WI38 (cell line): ENCODE data around the gene GPHN.
"Not testable (repeated sequence)": the region's sequence is repeated elsewhere in the genome, so short reads cannot be mapped to it uniquely, and the experiment has no call there.

ENCODE experiments used
- H3K4me3 ChIP-seq: 2 replicates; pipeline ENCODE4 v1.5.1; 2011; ENCODE audit warnings: low read depth, mild to moderate bottlenecking, control low read depth, low read length
- TF ChIP-seq, protein P1 (sequence below): IDR thresholded peaks from 2 replicates; pipeline ENCODE4 v1.5.1; 2012; ENCODE audit warnings: low read depth, mild to moderate bottlenecking, control low read depth, low read length

GPHN gene

GRCh38 chr14:66824251-66824650 is 316.3 kb downstream of the GPHN start:
- TF ChIP-seq, protein P1, sequence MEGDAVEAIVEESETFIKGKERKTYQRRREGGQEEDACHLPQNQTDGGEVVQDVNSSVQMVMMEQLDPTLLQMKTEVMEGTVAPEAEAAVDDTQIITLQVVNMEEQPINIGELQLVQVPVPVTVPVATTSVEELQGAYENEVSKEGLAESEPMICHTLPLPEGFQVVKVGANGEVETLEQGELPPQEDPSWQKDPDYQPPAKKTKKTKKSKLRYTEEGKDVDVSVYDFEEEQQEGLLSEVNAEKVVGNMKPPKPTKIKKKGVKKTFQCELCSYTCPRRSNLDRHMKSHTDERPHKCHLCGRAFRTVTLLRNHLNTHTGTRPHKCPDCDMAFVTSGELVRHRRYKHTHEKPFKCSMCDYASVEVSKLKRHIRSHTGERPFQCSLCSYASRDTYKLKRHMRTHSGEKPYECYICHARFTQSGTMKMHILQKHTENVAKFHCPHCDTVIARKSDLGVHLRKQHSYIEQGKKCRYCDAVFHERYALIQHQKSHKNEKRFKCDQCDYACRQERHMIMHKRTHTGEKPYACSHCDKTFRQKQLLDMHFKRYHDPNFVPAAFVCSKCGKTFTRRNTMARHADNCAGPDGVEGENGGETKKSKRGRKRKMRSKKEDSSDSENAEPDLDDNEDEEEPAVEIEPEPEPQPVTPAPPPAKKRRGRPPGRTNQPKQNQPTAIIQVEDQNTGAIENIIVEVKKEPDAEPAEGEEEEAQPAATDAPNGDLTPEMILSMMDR, result no peak
- no peak overlapping the region for H3K4me3 ChIP-seq

DNA sequence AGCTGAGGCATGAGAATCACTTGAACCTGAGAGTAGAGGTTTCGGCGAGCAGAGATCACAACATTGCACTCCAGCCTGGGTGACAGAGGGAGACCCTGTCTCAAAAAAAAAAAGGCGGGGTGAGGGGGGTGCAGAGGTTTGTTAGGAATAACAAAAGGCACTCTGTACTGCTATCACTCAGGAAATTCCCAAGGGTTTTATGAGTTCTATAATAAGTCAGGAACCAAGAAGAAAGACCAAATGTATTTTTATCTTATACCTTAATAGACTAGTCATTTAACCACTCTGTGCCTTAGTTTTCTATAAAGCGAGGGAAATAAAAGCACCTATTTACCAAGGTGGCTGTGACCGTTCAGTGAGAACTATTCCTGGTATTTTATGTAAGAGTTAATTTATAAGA is 319.2 kb downstream of the GPHN start:
- TF ChIP-seq, protein P1, result no peak
- no peak overlapping the region for H3K4me3 ChIP-seq

GRCh38 chr14:66831173-66831572 is 323.2 kb downstream of the GPHN start:
- TF ChIP-seq, protein P1, result no peak
- no peak overlapping the region for H3K4me3 ChIP-seq

GRCh38 chr14:66833816-66834215 is 325.9 kb downstream of the GPHN start:
- TF ChIP-seq, protein P1, result no peak
- H3K4me3 ChIP-seq, result no peak overlapping the region

DNA sequence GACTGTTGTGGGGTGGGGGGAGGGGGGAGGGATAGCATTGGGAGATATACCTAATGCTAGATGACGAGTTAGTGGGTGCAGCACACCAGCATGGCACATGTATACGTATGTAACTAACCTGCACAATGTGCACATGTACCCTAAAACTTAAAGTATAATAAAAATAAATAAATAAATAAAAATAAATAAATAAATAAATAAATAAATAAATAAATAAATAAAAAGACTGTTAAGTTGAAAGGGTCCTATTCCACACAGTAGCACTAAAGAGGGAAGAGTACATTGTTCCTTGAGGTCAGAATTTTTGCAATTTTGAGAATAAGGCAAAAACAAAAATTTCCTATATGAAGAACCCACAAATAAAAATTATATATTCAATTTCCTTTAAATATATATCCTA is 329.5 kb downstream of the GPHN start:
- H3K4me3 ChIP-seq, result not testable (repeated sequence)

- TF ChIP-seq, protein P1, result no peak
- H3K4me3 ChIP-seq, result no peak overlapping the region
These were observed 335.1 kb downstream of the GPHN start for GRCh38 chr14:66842911-66843512.

DNA sequence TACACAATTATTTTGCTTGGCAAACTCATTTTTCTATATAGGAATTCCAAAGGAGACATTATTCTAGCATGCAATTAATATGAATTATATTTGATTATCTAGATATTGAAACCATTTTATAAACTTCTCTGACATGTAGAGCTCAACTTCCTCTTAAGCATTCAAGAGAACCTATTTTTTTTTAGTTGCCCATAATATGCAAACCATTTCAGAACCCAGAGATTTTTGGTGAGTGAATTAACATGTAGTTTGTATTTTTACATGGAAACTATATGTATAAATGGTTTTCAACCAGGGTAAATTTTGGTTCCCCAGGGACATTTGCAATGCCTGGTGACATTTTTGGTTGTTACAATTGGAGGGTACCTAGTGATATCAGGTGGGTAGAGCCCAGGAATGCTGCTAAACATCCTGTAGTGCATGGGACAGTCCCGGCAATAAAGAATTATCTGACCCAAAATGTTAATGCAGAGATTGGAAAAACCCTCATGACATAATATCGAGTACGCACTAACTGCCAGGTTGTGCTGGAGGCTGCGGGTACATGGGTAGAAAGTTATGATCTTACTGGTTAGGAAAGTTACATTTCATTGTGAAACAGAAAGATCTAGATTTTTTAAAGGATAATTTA is 342.4 kb downstream of the GPHN start:
- TF ChIP-seq, protein P1, result no peak
- H3K4me3 ChIP-seq, result no peak overlapping the region

GRCh38 chr14:66853311-66853710 is 345.4 kb downstream of the GPHN start:
- TF ChIP-seq, protein P1, result no peak
- no peak overlapping the region for H3K4me3 ChIP-seq
